Keratinocyte (primary cell): ENCODE results near the gene ECHDC1.

Experiments
- CTCF ChIP-seq, 3 experiments: IDR thresholded peaks in 1 of 3; conservative IDR thresholded peaks in 1 of 3; optimal IDR thresholded peaks in 1 of 3; 2 replicates in 2 of 3; 3 replicates in 1 of 3; pipeline versions ENCODE3 to v1.5.1; 2011; ENCODE audit warnings: low read length in 3 of 3, mild to moderate bottlenecking in 3 of 3, moderate library complexity in 2 of 3, control low read depth in 1 of 3, inconsistent platforms in 1 of 3; ENCODE audit not compliant: insufficient read depth in 2 of 3; ENCODE audit errors: extremely low read depth in 1 of 3
- EZH2 ChIP-seq: IDR thresholded peaks from one replicate; pipeline ENCODE4 v1.6.1; 2012; ENCODE audit warnings: inconsistent platforms, mild to moderate bottlenecking, low read length, moderate library complexity

GRCh38 chr6:127382413-127382812, 39.0 kb upstream of the ECHDC1 start:
- TF ChIP-seq CTCF (optimal IDR thresholded peaks at IDR 0.05 in 1 of 3, IDR thresholded peaks at IDR 0.05 in 1 of 3, conservative IDR thresholded peaks at IDR 0.05 in 1 of 3; ENCODE audit: extremely low read depth in 1 of 3, insufficient read depth in 2 of 3, low read length in 3 of 3), result no peak
- no peak for TF ChIP-seq EZH2
